ENCODE measurements around the gene SETD3.

GRCh38 chr14:99450266-99450665, 30.4 kb downstream of the SETD3 start:
- TF ChIP-seq, protein P1, sequence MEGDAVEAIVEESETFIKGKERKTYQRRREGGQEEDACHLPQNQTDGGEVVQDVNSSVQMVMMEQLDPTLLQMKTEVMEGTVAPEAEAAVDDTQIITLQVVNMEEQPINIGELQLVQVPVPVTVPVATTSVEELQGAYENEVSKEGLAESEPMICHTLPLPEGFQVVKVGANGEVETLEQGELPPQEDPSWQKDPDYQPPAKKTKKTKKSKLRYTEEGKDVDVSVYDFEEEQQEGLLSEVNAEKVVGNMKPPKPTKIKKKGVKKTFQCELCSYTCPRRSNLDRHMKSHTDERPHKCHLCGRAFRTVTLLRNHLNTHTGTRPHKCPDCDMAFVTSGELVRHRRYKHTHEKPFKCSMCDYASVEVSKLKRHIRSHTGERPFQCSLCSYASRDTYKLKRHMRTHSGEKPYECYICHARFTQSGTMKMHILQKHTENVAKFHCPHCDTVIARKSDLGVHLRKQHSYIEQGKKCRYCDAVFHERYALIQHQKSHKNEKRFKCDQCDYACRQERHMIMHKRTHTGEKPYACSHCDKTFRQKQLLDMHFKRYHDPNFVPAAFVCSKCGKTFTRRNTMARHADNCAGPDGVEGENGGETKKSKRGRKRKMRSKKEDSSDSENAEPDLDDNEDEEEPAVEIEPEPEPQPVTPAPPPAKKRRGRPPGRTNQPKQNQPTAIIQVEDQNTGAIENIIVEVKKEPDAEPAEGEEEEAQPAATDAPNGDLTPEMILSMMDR (IDR thresholded peaks at IDR 0.05; ENCODE audit: poor library complexity, severe bottlenecking): no peak
- TF ChIP-seq EZH2 (IDR thresholded peaks at IDR 0.05; ENCODE audit: borderline replicate concordance, insufficient read depth, low read length, poor library complexity, severe bottlenecking) (no peak), EP300 (conservative IDR thresholded peaks at IDR 0.05; ENCODE audit: poor library complexity, severe bottlenecking) (no peak), POLR2AphosphoS5 (IDR thresholded peaks at IDR 0.05) (no peak), REST (IDR thresholded peaks at IDR 0.05; ENCODE audit: borderline replicate concordance) (no peak), MXI1 (conservative IDR thresholded peaks at IDR 0.05; ENCODE audit: poor library complexity, severe bottlenecking) (no peak), RAD21 (conservative IDR thresholded peaks at IDR 0.05) (no peak), TAF1 (IDR thresholded peaks at IDR 0.05; ENCODE audit: low read depth) (no peak)
